SK-N-MC (cell line): Measurements from ENCODE around the gene IL10RB.
A peak's percentile ranks its signal among the peaks of the same experiment; 100 is the strongest.

Experiments used
- DNase-seq: peaks from one replicate; pipeline ENCODE4 v3.0.0-alpha.2; 2011; ENCODE audit warnings: low read depth, low spot score
- H3K27ac ChIP-seq: fragments of 200-600 bp; sonication (generic); 2 replicates; pipeline ENCODE4 v1.5.1; 2016; ENCODE audit warnings: mixed run types
- H3K36me3 ChIP-seq: fragments of 200-600 bp; sonication (generic); 2 replicates; pipeline ENCODE4 v1.6.1; 2017; ENCODE audit warnings: antibody characterized with exemption, low read length, mixed read lengths; ENCODE audit not compliant: insufficient read depth
- H3K4me3 ChIP-seq: fragments of 200-600 bp; sonication (generic); 2 replicates; pipeline ENCODE4 v1.5.1; 2016
- H3K9ac ChIP-seq: fragments of 200-600 bp; sonication (generic); 2 replicates; pipeline ENCODE4 v1.8.0; 2017; ENCODE audit warnings: mixed run types, mixed read lengths; ENCODE audit not compliant: insufficient read length
- H3K9me3 ChIP-seq: fragments of 200-600 bp; sonication (generic); 2 replicates; pipeline ENCODE4 v1.6.1; 2017; ENCODE audit warnings: low read depth, mild to moderate bottlenecking, antibody characterized with exemption, low read length, moderate library complexity, mixed read lengths
- EZH2 ChIP-seq: fragments of 200-600 bp; sonication (generic); IDR thresholded peaks from one replicate; pipeline ENCODE4 v1.6.1; 2017; ENCODE audit warnings: antibody characterized with exemption
- FOXP2 ChIP-seq: optimal IDR thresholded peaks from 2 replicates; pipeline ENCODE3; 2011; ENCODE audit warnings: mild to moderate bottlenecking, moderate library complexity; ENCODE audit not compliant: insufficient read depth; ENCODE audit errors: extremely low read length, control extremely low read depth
- POLR2AphosphoS5 ChIP-seq: IDR thresholded peaks from 2 replicates; pipeline ENCODE4 v1.6.1; 2012; ENCODE audit warnings: mild to moderate bottlenecking, low read depth, low read length, borderline replicate concordance

IL10RB gene

DNA sequence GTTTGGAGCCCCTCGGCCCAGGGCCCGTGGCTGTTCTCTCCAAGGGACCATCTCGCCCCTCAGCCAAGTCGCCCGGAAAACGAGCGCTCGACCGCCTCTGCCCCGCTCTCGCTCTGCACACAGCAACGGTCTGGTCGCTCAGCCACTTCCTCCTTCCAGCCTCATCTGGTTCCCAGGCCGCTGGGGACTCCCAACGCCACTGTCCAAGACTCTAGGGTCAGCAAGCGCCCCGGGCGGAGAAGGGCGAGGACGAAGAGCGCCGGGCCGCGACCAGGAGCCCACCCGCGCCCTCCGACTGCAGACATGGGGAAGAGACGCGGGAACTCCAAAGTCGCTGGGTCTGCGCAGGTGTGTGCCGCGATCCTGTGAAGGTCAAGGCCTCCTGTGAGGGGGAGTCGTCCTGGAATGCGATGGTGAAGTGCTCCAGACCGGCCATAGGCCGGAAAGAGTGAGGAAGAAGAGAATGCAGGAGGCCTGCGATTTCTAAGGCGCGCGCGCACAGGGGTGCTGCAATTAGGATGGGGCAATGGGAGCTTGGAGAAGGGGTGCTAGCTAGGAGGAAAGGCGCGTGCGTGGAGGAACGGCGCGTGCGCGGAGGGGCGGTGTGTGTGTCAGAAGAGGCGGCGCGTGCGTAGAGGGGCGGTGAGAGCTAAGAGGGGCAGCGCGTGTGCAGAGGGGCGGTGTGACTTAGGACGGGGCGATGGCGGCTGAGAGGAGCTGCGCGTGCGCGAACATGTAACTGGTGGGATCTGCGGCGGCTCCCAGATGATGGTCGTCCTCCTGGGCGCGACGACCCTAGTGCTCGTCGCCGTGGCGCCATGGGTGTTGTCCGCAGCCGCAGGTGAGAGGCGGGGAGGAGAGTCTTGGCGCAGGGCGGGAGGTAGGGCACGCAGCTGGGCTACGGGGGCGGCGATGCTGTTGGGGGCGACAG, 58.4 kb downstream of the IL10RB start, which contains the start of gene IFNAR1:
Gene IFNAR1 (plus strand): TSS at position 680 of the 931 bp plus-strand sequence. CDS start 86 bp downstream, at position 766.
- H3K36me3 ChIP-seq = peaks cover 16% of the 10 kb centered on the region
- H3K9me3 ChIP-seq = no peaks in the 10 kb centered on the region
- TF ChIP-seq EZH2 = no peak
- peak; percentile 97 for TF ChIP-seq POLR2AphosphoS5
- H3K4me3 ChIP-seq = peak within 1 kb of the TSS; percentile 79
- H3K9ac ChIP-seq = peak within 1 kb of the TSS; percentile 91
- H3K27ac ChIP-seq = peak within 1 kb of the TSS; percentile 33
- peak; percentile 85 for DNase-seq

DNA sequence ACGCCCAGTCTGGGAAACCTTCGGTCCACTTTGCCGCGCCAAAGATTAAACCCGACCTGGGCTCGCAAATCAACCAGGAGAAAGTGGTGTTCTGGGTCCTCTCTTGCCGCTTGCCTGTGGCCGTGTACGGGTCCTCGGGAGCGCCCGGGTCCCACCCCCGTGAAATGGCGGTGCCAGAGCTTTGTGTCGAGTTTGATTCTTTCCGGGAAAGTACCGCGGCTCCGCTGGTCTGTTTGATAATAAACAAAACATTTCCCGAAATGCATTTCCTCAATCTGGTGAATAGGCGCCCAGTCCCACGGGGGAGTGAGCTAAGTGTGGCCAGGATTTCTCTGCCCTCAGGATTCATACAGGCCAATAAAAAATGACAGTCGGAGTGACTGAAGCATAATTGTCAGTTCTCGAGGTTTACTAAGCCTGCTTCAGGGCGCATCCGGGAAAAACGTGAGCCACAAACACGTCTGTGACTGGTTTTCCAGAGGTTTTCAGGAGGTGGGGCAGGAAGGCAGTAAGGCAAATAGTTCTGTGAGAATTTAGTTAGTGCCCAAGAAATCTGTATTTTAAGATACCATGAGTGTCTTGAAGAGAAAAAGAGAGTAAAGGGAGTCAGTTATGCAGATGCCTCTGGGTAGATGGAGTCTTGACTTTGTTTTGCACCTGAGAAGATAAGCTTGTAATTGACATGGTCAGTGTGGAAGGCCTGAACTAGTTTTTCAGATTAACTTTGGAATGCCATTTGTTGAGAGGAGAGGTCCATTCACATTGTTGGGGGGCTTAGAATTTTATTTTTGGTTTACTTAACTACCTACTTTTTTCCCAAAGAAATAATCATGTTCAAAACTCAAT, 59.3 kb downstream of the IL10RB start:
- peaks cover 24% of the 10 kb centered on the region for H3K36me3 ChIP-seq
- no peaks in the 10 kb centered on the region for H3K9me3 ChIP-seq
- H3K4me3 ChIP-seq = peak overlapping the region; percentile 79
- TF ChIP-seq EZH2 (no peak), FOXP2 (no peak), POLR2AphosphoS5 (no peak)
- peak overlapping the region; percentile 77 for H3K9ac ChIP-seq
- peak overlapping the region; percentile 33; the same call in 1 of the 2 replicates for H3K27ac ChIP-seq
- no peak for DNase-seq

GRCh38 chr21:33327326-33327725, 61.2 kb downstream of the IL10RB start:
- Histone ChIP-seq H3K4me3 (no peak overlapping the region), H3K9ac (no peak overlapping the region), H3K36me3 (peaks cover 43% of the 10 kb centered on the region), H3K9me3 (peaks cover 3% of the 10 kb centered on the region; the same call in 1 of the 2 replicates), H3K27ac (no peak overlapping the region)
- TF ChIP-seq POLR2AphosphoS5 = no peak
- no peak for TF ChIP-seq EZH2
- no peak for TF ChIP-seq FOXP2
- DNase-seq = no peak

- Histone ChIP-seq H3K4me3 (no peak overlapping the region), H3K9ac (no peak overlapping the region), H3K9me3 (peaks cover 4% of the 10 kb centered on the region; the same call in 1 of the 2 replicates), H3K36me3 (peaks cover 44% of the 10 kb centered on the region), H3K27ac (no peak overlapping the region)
- TF ChIP-seq FOXP2 (no peak), POLR2AphosphoS5 (no peak), EZH2 (no peak)
- DNase-seq = no peak
These were observed 61.7 kb downstream of the IL10RB start for GRCh38 chr21:33327792-33328433.

- DNase-seq = no peak
- no peak overlapping the region for H3K27ac ChIP-seq
- H3K9ac ChIP-seq = no peak overlapping the region
- H3K36me3 ChIP-seq = peaks cover 50% of the 10 kb centered on the region
- no peak overlapping the region for H3K4me3 ChIP-seq
- TF ChIP-seq FOXP2 = no peak
- TF ChIP-seq EZH2 = no peak
- no peak for TF ChIP-seq POLR2AphosphoS5
- H3K9me3 ChIP-seq = peaks cover 7% of the 10 kb centered on the region; the same call in 1 of the 2 replicates
These were observed 64.6 kb downstream of the IL10RB start for GRCh38 chr21:33330726-33331125.

- no peak overlapping the region for H3K4me3 ChIP-seq
- DNase-seq = no peak
- H3K9me3 ChIP-seq = peaks cover 7% of the 10 kb centered on the region; the same call in 1 of the 2 replicates
- no peak overlapping the region for H3K9ac ChIP-seq
- H3K27ac ChIP-seq = no peak overlapping the region
- H3K36me3 ChIP-seq = peaks cover 50% of the 10 kb centered on the region
- TF ChIP-seq FOXP2 = no peak
- TF ChIP-seq EZH2 = no peak
- TF ChIP-seq POLR2AphosphoS5 = no peak
These were observed 66.0 kb downstream of the IL10RB start for GRCh38 chr21:33332143-33332542.

DNA sequence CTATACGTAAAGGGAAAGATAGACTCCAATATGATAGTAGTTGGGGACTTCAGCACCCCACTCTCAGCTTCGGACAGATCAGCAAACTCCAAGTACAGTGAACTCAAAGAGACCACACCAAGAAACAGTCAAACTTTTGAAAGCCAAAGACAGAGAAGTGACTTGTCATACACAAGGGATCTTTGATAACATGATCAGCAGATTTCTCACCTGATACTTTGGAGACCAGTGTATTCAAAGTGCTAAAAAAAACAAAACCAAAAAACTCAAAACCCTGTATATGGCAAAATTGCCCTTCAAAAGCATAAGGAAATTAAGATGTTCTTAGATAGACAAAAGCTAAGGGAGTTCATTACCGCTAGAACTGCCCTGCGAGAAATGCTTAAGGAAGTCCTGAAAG, 68.0 kb downstream of the IL10RB start:
- peaks cover 38% of the 10 kb centered on the region for H3K36me3 ChIP-seq
- no peak overlapping the region for H3K27ac ChIP-seq

More for the DNA sequence above, 68.0 kb downstream of the IL10RB start:
- no peak overlapping the region for H3K9ac ChIP-seq
- peaks cover 7% of the 10 kb centered on the region; the same call in 1 of the 2 replicates for H3K9me3 ChIP-seq
- DNase-seq = no peak
- TF ChIP-seq EZH2 = no peak
- TF ChIP-seq POLR2AphosphoS5 = no peak
- TF ChIP-seq FOXP2 = no peak
- H3K4me3 ChIP-seq = no peak overlapping the region
